ENCODE results near the gene SHISAL1.

SHISAL1 gene

GRCh38 chr22:44268431-44269116 is 44.2 kb downstream of the SHISAL1 start:
- no peak for TF ChIP-seq CTCF (IDR thresholded peaks at IDR 0.05; ENCODE audit: insufficient read depth, missing control alignments)
- FAIRE-seq (no peak), DNase-seq (ENCODE audit: insufficient read length, low spot score) (no peak)

- DNase-seq (ENCODE audit: insufficient read length, low spot score) (no peak), FAIRE-seq (no peak)
- no peak for TF ChIP-seq CTCF (IDR thresholded peaks at IDR 0.05; ENCODE audit: insufficient read depth, missing control alignments)
These were observed 44.9 kb downstream of the SHISAL1 start for GRCh38 chr22:44267856-44268255.

- FAIRE-seq (no peak), DNase-seq (ENCODE audit: insufficient read length, low spot score) (no peak)
- no peak for TF ChIP-seq CTCF (IDR thresholded peaks at IDR 0.05; ENCODE audit: insufficient read depth, missing control alignments)
These were observed 45.7 kb downstream of the SHISAL1 start for GRCh38 chr22:44266796-44267760.

- DNase-seq (ENCODE audit: insufficient read length, low spot score) (no peak), FAIRE-seq (no peak)
- TF ChIP-seq CTCF (IDR thresholded peaks at IDR 0.05; ENCODE audit: insufficient read depth, missing control alignments) = no peak
These were observed 49.2 kb downstream of the SHISAL1 start for GRCh38 chr22:44263547-44263946.

GRCh38 chr22:44261861-44262595 is 50.7 kb downstream of the SHISAL1 start:
- DNase-seq (ENCODE audit: insufficient read length, low spot score) = no peak
- TF ChIP-seq CTCF (IDR thresholded peaks at IDR 0.05; ENCODE audit: insufficient read depth, missing control alignments) = no peak
- no peak for FAIRE-seq

- TF ChIP-seq CTCF (IDR thresholded peaks at IDR 0.05; ENCODE audit: insufficient read depth, missing control alignments) = no peak
- no peak for FAIRE-seq
These were observed 51.4 kb downstream of the SHISAL1 start for GRCh38 chr22:44261164-44261860.

More at GRCh38 chr22:44261164-44261860, 51.4 kb downstream of the SHISAL1 start:
- DNase-seq (ENCODE audit: insufficient read length, low spot score) = no peak
